ENCODE results near the gene RNFT1.
A peak's percentile ranks its signal among the peaks of the same experiment; 100 is the strongest.
"Not testable (repeated sequence)": the region's sequence is repeated elsewhere in the genome, so short reads cannot be mapped to it uniquely, and the experiment has no call there.

The RNFT1 gene, protein sequence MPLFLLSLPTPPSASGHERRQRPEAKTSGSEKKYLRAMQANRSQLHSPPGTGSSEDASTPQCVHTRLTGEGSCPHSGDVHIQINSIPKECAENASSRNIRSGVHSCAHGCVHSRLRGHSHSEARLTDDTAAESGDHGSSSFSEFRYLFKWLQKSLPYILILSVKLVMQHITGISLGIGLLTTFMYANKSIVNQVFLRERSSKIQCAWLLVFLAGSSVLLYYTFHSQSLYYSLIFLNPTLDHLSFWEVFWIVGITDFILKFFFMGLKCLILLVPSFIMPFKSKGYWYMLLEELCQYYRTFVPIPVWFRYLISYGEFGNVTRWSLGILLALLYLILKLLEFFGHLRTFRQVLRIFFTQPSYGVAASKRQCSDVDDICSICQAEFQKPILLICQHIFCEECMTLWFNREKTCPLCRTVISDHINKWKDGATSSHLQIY

DNA sequence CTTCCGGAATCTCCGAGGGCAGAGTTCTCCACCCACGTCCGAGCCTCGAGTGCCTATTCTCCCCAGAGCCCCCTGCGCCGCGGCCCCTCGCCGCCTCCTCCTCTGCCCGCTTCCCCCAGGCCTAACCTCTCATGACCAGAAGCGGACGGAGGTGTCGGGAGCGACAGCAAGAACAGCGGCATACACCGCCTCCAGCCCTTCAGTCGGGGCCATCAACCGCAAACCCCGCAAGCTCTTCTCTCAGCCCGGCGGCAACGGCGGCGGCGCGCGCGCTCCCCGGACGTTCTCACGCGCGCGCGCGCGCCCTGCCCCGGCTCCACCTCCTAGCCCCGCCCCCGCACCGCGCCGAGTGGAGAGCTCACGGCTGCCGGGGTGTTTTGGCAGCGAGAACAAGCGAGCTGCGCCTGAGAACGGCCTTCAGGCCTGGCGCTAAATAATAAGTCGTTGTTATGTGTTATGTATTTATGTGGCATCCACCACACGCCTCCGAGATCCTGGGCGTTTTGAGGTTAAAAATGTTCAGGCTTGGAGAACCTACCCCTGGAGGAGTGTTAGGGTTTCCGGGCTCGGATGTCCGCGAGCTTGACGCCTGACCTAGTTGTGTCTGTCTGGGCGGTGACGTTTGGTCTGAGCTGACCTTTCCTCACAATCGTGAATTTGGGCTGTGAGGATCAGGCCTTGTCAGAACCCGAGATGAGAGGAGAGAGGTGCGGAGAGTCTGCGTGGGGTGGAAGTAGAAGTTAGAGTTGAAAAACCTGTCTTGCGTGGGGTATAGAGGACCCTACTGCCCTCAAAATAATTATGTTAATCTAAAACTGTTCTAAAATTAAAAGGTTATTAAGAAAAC is at the start of gene RNFT1:
RNFT1 (minus strand) TSS at position 259 of the 847 bp plus-strand sequence; CDS start at position 182, 77 bp downstream.
- TF ChIP-seq, protein P1, sequence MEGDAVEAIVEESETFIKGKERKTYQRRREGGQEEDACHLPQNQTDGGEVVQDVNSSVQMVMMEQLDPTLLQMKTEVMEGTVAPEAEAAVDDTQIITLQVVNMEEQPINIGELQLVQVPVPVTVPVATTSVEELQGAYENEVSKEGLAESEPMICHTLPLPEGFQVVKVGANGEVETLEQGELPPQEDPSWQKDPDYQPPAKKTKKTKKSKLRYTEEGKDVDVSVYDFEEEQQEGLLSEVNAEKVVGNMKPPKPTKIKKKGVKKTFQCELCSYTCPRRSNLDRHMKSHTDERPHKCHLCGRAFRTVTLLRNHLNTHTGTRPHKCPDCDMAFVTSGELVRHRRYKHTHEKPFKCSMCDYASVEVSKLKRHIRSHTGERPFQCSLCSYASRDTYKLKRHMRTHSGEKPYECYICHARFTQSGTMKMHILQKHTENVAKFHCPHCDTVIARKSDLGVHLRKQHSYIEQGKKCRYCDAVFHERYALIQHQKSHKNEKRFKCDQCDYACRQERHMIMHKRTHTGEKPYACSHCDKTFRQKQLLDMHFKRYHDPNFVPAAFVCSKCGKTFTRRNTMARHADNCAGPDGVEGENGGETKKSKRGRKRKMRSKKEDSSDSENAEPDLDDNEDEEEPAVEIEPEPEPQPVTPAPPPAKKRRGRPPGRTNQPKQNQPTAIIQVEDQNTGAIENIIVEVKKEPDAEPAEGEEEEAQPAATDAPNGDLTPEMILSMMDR (conservative IDR thresholded peaks at IDR 0.05; ENCODE audit: control insufficient read depth, insufficient read depth, low read depth, low read length), result no peak
- peak; percentile 83 for DNase-seq (ENCODE audit: low read depth)

DNA sequence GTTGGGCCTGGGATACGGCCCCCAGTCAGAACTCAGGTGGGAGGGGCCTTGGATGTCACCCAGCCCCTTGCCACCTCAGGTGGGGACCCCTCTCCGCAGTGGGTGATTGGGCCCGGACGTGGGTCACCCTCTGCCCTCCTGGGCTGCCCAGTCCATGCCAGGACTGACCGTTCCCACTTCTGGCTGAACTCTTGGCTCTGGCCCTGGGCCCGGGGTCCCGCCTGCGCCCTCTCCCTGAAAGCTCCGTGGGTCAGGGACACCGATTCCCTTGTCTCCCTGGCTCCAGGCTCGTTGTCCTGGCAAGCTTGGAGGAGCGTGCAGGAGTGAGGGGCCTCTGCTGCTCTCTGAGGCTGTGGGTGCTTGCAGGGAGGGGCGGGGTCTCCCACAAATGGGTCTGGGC is 44.8 kb upstream of the RNFT1 start:
- DNase-seq (ENCODE audit: low read depth); H3K4me3 ChIP-seq (ENCODE audit: control insufficient read depth, low read depth, low read length): not testable (repeated sequence)

More for the DNA sequence above, at the start of gene RNFT1:
- H3K4me3 ChIP-seq (ENCODE audit: control insufficient read depth, low read depth, low read length), result peak within 1 kb of the TSS; percentile 92

DNA sequence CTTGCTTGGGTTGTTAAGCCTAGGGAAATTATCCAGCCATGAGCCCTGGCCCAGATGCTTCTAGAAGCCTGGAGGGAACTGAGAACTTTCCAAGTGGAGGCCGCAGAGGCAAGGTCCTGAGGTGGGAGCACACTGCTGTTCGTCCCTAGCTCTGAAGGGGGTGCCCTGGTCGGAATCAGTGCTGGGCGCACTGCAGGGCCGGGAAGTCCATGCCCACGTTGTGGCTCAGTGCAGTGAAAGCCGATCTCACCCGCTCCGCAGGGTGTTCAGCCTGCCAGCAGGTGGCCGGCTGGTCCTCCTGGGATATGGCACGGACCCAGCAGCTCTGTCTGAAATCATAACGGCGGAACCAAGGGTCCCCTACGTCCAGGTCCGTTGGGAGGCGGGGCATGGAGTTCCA is 43.8 kb upstream of the RNFT1 start:
- not testable (repeated sequence) for DNase-seq (ENCODE audit: low read depth); H3K4me3 ChIP-seq (ENCODE audit: control insufficient read depth, low read depth, low read length)

DNA sequence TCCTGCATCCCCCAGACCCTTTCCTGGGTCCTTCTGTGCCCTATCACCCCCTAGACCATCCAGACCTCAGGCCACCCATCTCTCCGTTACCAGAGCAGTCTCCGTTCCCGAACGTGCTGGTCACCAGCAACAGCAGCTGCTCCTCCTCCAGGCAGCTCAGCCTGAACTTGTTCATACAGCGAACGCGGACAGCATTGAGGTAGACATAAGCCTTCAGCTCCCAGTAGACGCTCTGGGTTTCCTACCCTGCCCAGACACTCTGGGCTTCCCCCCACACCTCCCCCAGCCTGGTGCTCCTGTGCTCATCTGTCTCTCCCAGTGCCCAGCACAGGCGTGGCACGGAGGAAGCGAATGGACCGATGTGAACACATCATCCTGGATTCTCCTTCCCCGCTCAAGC is 41.6 kb upstream of the RNFT1 start:
- TF ChIP-seq, protein P1 (conservative IDR thresholded peaks at IDR 0.05; ENCODE audit: control insufficient read depth, insufficient read depth, low read depth, low read length), result no peak
- no peak for DNase-seq (ENCODE audit: low read depth)
- H3K4me3 ChIP-seq (ENCODE audit: control insufficient read depth, low read depth, low read length), result no peak overlapping the region

DNA sequence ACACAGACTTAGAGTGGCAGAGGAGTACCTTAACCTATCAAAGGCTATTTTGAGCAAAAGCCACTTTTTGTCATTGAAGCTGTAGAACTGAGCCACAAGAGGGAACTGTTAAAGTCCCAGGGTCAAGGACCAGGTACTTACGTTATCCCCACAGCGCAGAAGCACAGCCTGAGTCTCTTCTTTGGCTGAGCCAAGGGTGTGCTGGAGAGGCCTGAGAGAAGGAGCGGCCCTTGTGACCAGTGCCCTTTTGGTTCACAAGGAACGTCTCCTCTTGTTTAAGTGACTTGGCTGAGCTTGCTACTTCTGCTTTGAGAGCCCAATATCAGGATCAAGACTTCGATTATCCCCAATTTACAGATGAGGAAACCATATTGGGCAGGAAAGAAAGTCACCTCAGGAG is 40.0 kb upstream of the RNFT1 start:
- not testable (repeated sequence) for H3K4me3 ChIP-seq (ENCODE audit: control insufficient read depth, low read depth, low read length); DNase-seq (ENCODE audit: low read depth)

DNA sequence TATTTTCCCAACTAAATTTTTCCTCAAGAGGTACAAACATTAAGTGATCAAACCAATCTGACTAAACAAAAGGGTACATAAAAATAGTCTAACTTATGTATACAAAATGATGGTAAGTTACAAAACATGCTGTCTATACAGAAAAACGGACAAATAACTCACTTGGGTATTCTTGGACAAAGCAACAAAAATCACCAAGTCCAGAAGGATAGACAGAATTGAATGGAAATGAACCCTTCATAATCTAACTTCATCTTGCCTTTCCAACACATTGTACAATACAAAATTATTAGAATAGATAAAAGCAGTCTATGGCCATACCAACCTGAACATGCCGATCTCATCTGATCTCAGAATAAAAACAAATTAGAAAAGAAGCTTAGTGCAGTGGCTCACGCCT is 37.9 kb upstream of the RNFT1 start:
- not testable (repeated sequence) for DNase-seq (ENCODE audit: low read depth); H3K4me3 ChIP-seq (ENCODE audit: control insufficient read depth, low read depth, low read length)

DNA sequence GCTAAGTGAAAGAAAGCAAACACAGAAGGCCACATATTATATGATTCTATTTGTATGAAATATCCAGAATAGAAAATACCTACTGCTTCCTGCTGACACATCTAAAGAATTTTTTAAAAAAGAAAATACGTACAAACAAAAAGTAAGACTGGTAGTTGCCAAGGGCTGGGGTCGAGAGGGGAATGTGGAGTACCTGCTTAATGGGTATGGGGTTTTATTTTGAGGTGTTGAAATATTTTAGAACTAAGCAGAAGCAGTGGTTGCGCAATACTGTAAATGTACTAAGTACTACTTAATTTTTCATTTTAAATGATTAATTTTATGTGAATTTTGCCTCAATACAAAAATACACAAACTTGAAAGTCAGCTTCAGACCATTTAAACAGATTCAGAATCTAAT is 32.1 kb upstream of the RNFT1 start:
- DNase-seq (ENCODE audit: low read depth); H3K4me3 ChIP-seq (ENCODE audit: control insufficient read depth, low read depth, low read length): not testable (repeated sequence)

DNA sequence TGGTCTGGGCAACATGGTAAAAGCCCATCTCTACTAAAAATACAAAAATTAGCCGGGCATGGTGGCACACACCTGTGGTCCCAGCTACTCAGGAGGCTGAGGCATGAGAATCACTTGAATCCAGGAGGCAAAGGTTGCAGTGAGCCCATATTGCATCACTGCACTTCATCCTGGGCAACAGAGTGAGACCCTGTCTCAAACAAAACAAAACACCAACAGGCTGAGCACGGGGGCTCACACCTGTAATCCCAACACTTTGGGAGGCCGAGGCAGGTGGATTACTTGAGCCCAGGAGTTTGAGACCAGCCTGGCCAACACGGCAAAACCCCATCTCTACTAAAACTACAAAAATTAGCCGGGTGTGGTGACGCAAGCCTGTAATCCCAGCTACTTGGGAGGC is 10.6 kb upstream of the RNFT1 start:
- not testable (repeated sequence) for H3K4me3 ChIP-seq (ENCODE audit: control insufficient read depth, low read depth, low read length); DNase-seq (ENCODE audit: low read depth)

DNA sequence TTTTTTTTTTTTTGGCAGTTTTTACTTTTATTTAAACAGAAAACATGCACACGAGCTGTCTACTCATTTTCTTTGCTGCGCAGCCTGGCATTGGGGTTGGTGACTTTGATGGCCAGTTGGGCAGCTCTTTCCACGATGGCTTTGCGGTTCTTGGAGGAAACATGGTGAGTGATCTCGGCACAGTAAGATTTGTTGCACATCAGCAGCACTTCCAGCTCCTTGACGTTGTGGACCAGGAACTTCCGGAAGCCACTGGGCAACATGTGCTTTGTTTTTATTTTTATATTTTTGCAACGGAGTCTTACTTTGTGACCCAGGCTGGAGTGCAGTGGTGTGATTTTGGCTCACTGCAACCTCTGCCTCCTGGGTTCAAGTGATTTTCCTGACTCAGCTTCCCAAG is 8.9 kb upstream of the RNFT1 start:
- not testable (repeated sequence) for DNase-seq (ENCODE audit: low read depth); H3K4me3 ChIP-seq (ENCODE audit: control insufficient read depth, low read depth, low read length)

DNA sequence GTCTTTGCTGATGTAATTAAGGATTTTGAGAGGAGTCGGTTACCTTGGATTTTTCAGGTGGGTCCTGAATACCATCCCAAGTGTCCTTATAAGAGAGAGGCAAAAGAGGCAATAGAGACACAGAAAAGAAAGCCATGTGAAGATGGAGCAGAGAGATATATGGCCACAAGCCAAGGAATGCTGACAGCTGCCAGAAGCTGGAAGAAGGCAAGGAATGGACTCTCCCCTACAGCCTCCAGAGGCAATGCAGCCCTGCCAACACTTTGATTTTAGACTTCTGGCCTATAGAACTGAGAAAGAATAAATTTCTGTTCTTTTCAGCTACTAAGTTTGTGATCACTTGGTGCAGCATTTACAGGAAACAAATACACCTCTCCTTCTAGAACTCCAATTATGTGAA is 8.2 kb upstream of the RNFT1 start:
- DNase-seq (ENCODE audit: low read depth), result peak; percentile 28
- TF ChIP-seq, protein P1 (conservative IDR thresholded peaks at IDR 0.05; ENCODE audit: control insufficient read depth, insufficient read depth, low read depth, low read length), result no peak
- no peak overlapping the region for H3K4me3 ChIP-seq (ENCODE audit: control insufficient read depth, low read depth, low read length)

DNA sequence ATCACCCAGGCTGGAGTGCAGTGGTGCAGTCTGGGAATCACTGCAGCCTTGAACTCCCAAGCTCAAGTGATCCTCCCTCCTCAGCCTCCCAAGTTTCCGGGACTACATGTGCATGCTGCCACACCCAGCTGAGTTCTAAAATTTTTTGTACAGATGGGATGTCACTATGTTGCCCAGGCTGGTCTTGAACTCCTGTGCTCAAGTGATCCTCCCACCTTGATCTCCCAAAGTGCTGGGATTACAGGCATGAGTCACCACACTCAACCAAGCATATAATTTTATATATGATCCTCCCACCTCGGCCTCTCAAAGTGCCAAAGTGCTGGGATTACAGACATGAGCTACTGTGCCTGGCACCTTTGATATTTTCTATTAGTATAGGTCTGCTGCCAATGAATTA is 7.2 kb upstream of the RNFT1 start:
- not testable (repeated sequence) for H3K4me3 ChIP-seq (ENCODE audit: control insufficient read depth, low read depth, low read length); DNase-seq (ENCODE audit: low read depth)
